HS-5 (cell line): ENCODE data around the gene CBFA2T3.
"Not testable (repeated sequence)": the region's sequence is repeated elsewhere in the genome, so short reads cannot be mapped to it uniquely, and the experiment has no call there.

Source experiments
- DNase-seq: peaks from one replicate; pipeline ENCODE4 v3.0.0-alpha.2; 2012; ENCODE audit warnings: low read depth

CBFA2T3 gene

DNA sequence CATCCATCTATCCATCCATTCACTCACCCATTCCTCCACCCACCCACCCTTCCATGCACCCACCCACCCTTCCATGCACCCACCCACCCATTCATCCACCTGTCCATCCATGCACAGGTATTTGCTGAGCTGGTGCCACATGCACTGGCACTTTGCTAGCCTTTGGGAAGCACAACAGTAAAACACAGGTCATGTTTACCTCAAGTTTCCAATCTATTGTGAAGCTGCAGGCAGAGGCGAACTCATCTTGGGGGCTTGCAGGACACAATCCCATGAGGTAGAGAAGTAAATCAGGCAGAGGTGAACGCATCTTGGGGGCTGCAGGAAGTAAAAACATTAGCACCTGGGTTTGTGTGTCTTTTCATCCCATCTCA is 35.6 kb upstream of the CBFA2T3 start:
- no peak for DNase-seq

DNA sequence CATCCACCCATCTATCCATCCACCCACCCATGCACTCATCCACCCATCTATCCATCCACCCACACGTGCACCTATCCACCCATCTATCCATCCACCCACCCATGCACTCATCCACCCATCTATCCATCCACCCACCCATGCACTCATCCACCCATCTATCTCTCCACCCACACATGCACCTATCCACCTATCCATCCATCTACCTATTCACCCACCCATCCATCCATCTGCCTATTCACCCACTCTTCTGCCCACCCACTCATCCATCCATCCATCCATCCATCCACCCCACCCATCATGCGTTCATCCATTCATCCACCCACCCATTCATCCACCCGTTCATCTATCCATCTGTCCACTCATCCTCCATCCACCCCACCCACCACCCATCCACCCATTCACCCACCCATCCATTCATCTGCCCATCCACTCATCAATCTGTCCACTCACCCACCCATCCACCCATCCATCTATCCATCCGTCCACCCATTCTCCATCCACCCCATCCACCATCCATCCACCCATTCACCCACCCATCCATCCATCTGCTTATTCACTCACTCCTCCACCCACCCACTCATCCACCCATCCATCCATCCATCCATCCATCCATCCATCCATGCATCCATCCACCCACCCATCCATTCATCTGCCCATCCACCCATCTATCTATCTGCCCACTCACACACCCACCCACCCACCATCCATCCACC is 35.1 kb upstream of the CBFA2T3 start:
- DNase-seq = no peak

DNA sequence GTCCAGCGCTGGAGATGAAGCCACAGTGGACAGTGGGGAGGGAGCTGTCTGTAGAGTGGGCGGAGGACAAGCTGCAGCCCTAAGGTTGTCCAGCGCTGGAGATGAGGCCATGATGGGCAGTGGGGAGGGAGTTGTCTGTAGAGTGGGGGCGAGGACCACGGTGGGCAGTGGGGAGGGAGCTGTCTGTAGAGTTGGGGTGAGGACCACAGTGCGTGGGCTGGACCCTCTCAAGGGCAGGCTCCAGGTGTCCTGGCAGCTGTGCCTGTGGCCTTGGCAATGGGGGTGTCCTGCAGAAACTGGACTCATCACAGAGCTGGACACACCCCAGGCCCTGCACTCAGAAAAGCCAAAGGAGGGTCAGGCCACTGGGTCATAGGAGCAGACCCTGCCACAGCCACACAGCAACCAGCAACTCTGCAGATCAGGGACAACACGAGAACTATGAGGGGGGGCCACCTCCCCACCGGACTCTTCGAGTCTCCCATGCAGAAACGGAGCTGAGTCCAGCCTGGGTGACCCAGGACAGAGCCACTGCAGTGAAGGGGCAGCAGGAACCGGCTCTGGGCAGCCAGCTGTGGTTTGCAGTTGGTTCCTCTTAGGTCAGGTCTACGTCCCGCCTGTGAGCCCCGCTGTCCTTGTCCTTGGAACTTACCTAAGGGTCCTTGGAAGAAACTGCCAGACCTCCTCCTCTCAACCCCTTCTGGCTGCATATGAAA is 33.4 kb upstream of the CBFA2T3 start:
- no peak for DNase-seq

DNA sequence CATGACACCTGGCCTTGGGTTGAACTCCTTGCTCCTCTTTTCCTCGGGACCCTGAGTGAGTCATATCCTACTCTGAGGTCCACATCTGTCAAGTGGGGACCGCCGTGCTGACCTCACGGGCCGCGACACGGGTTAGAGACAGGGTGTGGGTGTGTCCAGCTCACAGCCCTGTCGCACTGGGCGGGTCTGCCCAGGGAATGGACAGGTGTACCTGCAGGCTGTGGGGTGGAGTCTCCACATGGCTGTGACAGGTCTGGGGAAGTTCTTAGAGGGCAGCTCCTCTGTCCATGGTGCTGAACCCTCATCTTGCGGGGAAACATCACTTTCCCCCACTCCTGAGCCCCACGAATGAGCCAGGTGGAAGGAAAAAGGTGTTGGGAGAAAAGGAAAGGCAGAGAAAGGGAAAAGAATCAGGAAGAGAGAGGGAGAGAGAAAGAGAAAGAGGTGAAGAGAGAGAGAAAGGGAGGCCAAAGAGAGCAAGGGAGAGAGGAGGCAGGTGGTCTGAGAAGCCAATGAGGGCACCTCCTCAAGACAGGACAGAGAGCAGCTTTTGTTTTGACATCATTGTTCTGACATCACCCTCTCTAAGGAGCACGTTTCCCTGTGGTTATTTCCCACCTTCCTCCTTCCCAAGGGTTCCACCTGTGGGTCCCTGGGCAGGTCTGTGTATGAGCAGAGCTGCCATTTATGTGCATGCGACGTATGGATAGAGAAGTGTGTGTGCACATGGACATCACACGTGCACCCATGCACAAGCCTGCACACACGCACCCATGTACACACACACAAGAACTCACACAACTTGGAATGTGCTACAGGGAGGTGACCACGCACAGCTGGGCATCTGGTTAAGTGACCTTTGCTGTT is 32.6 kb upstream of the CBFA2T3 start:
- no peak for DNase-seq

DNA sequence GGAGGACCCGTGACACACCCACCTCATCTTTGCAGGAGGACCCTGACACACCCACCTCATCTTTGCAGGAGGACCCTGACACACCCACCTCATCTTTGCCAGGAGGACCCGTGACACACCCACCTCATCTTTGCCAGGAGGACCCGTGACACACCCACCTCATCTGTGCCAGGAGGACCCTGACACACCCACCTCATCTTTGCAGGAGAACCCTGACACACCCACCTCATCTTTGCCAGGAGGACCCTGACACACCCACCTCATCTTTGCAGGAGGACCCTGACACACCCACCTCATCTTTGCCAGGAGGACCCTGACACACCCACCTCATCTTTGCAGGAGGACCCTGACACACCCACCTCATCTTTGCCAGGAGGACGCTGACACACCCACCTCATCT is 31.8 kb upstream of the CBFA2T3 start:
- DNase-seq = not testable (repeated sequence)

DNA sequence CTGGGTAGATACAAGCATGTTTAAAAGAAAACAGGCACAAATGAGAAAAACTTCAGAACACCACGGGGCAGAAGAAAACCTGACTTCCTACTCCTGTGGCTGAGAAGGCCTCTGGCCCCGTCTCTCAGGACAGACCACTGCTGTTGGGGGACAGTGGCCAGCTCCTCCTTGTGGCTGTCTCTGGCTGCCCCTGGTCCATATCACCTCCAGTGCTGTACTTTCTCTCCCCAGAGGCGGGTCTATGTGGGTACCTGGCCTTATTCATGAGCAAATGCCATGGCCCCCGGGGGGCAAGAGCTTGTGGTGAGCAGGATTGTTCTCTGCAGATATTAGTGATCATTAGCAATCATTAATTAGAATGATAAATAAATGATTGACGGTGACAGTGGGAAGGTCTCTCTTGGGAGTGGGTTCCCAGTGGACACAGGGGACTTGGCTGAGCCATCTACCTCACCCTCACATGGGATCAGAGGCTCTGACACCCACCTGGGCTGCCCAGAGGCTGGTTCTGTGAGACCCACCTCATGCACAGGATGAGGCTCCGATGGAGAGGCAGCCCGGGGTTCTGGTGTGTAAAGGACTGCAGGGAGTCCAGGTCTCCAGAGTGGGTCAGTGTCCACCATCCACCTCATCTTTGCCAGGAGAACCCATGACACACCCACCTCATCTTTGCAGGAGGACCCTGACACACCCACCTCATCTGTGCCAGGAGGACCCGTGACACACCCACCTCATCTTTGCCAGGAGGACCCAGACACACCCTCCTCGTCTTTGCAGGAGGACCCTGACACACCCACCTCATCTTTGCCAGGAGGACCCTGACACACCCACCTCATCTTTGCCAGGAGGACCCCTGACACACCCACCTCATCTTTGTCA is 30.6 kb upstream of the CBFA2T3 start:
- DNase-seq = no peak

DNA sequence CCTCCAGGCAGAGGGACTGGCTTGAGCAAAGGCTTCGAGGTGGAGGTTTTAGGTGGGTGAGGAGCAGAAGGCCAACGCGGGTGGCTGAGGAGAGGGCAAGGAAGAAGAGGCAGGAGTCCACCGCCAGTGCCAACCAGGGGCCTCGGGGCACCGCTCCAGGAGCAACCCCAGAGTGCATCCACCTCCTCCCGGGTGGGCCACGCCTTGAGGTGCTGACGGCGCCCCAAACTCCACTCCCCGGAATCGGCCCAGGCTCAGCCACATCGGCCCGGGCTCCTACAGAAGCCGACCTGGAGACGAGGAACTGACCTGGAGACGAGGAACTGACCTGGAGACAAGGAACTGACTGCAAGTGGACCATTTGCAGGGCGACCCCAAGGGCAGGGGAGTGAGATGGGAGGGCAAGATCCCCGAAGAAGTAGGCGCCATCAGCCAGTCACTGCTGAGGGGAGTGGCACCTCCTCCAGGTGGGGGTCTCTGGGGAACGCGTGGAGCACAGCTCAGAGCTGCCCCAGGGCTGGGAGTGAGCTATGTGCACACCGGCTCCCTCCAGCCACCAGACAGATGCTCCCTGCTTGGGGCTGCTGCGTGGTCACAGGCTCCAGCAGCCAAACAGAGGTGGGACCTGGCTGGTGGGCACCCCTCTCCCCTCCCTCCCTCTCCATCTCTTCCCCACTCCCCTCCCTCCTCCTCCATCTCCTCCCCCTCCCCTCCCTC is 29.2 kb upstream of the CBFA2T3 start:
- no peak for DNase-seq

DNA sequence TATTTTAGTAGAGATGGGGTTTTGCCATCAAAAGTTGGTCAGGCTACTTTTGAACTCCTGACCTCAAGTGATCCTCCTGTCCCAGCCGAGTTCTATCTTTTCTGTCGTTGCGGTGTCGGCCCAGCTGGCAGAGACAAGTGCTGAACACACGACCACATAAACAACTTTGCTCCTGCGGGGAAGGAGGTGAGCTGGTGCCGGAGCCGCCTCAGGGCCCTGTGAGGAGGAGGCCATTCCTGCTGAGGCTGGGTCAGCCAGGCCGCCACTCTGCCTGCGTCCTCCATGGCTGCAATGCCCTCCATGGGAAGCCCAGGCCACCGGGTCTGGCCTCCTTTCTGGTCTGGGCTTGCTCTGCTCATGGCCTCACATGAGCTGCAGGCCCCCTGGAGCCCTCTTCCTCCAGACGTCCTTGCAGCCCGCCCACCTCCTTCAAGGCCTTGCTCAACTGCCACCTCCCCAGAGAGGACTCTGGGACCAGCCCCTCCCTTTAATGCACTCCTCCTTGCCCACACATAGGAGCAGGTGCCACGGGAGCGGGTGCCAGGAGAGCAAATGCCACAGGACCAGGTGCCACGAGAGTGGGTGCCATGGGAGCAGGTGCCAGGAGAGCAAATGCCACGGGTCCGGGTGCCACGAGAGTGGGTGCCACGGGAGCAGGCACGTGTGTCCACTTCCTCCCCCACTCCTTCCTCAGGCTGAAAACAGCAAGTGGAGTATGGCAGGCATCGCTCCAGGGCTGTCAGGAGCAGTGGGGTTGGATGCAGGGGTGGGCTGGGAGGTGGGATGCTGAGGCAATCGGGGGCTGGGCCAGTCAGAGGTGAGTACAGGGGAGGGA is 28.4 kb upstream of the CBFA2T3 start:
- DNase-seq = no peak

DNA sequence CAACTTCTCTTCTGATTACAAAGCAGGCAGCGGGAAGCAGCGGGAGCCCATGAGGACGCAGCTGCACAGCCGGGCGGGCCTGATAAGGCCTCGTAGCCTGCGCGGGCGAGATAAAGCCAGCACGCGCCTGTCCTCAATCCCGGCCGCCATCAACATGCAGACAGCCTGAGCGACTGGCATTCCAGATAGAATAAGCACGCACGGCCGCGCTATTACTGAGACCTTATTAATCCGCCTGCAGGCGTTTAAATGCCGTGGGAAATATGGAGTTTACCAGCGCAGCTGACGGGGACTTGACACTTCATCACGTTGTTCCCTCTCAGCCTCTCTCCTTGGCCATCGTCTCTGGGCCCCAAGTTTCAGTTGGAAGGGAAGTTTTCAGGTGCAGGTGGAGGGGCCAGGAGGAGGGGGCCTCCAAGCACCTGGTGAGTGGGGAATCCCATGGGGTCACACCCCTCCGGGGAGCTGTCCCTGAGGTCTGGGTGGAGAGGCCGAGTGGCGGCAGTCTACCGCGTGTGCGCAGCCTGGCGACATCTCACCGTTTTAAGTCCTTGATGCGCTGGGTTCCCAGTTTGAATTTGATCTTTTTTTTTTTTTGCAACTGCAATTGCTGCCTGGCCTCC is 27.3 kb upstream of the CBFA2T3 start:
- no peak for DNase-seq

DNA sequence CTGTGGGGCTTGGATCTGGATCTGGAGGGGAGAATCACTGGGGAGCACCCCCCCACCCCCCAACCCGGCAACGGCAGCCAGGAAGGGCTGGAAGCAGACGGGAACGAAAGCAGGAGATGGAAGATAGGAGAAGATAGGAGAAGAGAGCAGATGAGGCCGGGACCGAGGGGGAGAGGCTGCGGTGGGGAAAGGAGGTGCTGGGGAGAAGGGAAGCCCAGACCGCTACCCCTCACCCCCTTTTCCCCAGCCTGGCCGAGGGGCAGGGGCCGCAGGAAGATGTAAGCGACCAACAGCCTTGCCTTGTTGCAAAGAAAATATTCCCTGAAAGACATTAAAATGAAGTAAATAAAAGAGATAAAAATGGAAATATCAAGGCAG is 26.8 kb upstream of the CBFA2T3 start:
- DNase-seq = no peak

DNA sequence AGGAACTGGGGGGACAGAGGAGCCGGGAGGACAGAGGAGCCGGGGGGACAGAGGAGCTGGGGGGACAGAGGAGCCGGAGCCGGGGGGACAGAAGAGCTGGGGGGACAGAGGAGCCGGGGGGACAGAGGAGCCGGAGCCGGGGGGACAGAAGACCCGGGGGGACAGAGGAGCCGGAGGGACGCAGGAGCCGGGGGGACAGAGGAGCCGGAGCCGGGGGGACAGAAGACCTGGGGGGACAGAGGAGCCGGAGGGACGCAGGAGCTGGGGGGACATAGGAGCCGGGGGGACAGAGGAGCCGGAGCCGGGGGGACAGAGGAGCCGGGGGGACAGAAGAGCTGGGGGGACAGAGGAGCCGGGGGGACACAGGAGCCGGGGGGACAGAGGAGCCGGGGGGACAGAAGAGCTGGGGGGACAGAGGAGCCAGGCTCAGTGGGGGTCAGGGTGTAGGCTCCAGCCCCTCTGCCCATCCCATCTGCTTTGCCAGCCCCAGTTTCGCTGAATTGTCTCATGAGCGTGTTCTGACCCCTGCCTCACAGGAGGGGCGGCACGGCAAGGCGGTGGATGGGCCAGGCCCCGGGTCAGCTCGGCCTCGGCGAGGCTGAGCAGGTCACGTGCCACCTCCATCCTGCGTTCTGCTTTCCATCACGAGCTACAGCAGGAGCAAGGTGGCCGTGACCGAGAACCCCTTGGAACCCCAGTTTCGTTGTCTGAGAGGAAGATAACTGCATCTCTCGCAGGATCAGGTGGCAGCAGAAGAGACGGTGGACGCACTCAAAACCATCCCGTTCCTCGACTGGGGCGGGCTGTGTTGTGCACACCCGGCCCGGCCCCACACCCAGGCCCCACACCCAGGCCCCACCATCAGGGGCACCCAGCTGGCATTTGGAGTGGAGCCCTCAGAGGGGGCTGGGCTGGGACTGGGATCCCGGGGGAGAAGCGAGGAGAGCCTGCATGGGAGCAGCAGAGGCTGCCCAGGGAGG is 26.1 kb upstream of the CBFA2T3 start:
- no peak for DNase-seq

DNA sequence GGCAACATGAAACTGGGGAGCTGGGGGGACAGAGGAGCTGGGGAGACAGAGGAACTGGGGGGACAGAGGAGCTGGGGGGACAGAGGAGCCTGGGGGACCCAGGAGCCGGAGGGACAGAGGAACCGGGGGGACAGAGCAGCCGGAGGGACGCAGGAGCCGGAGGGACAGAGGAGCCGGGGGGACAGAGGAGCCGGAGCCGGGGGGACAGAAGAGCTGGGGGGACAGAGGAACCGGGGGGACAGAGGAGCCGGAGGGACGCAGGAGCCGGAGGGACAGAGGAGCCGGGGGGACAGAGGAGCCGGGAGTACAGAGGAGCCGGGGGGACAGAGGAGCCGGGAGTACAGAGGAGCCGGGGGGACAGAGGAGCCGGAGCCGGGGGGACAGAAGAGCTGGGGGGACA is 25.1 kb upstream of the CBFA2T3 start:
- not testable (repeated sequence) for DNase-seq

DNA sequence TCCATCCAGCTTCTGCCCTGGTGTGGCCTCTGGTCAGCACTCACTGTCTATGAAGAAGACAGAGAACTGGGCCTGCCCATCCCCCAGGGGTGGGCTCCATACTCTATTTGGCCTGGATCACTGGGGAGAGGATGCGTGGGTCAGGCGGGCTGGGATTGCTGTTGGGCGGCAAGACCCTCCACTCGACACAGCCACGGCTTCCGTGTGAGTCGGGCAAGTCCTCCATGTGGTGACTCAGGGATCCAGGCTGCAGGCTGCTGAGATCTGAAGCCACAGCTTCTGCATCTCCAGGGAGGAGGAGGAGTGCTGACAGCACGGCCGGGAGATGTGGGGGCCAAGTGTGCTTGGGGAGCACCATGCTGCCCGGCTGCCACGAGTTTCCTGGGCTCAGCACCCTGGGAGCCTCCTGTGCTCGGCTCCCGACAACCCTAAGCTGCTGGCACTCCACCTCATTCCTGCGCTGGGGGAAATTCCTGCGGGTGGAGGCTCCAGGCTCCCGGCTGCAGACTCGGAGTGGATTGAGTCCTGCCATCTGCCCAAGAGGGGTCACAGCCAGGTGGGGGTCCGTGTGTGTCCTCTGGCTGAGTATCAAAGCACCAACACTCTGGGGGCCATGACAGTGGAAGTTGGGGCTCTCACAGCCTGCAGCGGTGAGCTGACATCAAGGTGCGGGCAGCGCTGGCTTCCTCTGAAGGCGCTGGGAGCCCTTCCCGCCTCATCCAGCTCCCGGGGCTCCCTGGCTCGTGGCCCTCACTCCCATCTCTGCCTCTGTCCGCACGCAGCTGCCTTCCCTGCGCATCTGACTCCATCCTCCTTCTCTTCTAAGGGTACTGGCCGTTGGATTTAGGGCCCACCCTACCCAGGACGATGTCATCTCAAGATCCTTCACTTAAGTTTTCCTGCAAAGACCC is 24.4 kb upstream of the CBFA2T3 start:
- DNase-seq = no peak

DNA sequence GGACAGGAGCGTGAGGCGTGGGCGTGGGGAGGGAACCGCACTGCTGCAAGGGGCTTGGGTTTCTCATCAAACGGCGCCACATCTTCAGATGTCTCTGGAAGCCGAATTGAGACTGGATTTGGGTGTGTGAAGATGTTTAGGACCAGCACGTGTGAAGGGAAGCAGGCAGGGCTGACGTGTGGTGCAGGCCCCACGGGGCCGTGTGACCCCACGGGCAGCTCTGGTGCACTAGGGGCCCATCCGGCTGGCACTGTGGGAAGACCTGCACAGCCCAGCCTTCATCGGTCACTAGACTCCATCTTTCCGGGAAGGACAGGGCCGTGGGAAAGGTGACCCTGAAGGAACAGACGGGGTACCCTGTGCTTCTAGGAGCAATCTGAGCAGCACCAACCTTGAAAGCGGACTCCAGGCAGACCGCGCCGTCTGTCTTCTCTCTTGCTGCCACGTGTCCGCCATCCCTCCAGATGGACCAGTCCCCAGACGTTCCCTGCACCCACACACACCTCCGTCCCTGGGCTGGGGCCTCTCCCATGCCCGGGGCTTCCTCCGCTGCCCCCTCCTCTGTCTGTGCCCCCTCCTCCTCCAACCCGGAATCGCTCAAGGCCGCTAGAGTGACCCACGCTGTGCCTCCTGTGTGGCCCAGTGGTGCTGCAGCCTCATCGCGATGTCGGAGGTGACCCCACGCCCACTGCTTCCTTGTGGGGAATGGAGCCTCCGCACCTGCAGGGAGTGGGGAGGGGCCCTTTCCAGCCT is 23.4 kb upstream of the CBFA2T3 start:
- no peak for DNase-seq

DNA sequence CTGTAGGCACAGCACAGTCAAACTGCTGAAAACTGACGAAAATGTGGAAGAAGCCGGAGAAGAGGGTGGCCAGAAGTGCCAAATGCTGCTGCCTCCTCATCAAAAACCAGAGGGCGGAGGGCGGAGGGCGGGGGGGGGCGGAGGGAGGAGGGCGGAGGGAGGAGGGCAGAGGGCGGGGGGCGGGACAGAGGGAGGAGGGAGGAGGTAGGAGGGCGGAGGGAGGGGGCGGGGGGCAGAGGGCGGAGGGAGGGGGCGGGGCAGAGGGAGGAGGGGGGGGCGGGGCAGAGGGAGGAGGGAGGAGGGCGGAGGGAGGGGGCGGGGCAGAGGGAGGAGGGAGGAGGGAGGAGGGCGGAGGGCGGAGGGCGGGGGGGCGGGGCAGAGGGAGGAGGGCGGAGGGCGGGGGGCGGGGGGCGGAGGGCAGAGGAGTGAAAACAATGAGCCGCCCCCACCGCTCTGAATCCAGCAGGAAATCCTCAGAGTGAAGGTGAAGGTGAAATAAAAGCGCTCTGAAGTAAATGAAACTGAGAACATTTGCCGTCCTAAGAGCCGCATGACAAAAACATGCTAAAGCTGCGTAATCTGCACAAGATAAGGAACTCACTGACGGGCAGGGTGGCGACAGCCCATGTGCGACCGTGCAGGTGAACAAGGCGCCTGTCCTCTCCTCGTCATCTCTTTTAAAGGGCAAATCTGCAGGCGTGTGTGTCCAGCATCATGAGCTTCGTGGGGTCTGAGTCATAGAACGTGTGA is 22.6 kb upstream of the CBFA2T3 start:
- no peak for DNase-seq
